Measurements from ENCODE around the gene OR8D4.
"Not testable (repeated sequence)": the region's sequence is repeated elsewhere in the genome, so short reads cannot be mapped to it uniquely, and the experiment has no call there.

Gene OR8D4
- total RNA-seq: 0 to 1.1 (median 0) reads per million in 17 experiments

DNA sequence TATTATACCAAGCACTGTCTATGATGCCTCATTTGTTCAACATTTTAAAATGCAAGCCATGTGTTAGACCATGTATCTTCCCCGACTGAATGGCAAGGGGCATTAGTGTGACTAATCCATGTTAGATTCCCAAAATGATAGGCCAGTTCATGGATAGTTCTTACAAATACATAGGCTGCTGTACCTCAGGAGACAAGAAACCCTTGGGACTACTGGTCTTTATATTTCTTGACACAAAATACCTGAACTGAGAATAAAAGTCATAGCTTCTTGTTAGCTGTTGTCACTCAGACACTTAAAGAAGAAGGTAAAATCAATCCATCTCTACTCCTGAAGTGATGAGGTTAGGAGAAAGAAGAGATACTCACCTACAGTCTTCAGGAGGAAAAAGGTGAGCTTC, at the start of gene OR8D4:
Gene OR8D4 (plus strand): TSS at position 301 of the 400 bp plus-strand sequence. CDS start 4,265 bp downstream, outside the sequence.
- no peak for DNase-seq

DNA sequence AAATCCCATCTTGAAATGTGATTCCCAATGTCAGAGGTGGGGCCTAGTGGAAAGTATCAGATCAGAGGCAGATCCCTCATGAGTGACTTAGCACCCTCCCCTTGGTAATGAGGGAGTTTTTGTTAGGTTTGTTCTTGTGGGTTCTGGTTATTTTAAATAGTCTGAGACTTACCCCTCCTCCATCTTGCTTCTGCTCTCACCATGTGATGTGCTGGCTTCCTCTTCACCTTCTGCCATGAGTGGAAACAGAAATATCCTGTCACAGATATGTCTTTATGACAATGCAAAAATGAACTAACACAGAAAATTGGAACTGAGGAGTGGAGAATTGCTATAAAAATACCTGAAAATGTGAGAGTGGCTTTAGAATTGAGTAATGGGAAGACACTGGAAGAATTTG, 49.6 kb upstream of the OR8D4 start:
- no peak for DNase-seq

DNA sequence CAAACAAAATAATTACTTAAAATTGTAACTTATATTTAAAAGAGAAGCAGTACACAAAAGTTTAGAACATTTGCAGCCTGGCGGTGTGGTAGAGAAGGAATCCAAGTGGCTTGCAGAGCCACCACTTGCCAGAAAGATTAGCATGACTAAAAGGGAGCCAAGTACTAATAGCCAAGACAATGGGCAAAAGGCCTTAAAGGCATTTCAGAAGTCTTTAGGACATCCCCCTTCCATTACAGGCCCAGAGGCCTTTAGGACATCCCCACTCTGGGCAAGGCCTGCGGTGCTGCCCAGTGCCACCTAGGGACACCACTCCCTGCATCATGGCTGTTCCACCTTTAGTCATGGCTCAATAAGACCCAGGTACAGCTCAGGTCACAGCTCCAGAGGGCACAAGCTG, 48.9 kb upstream of the OR8D4 start:
- DNase-seq: no peak

DNA sequence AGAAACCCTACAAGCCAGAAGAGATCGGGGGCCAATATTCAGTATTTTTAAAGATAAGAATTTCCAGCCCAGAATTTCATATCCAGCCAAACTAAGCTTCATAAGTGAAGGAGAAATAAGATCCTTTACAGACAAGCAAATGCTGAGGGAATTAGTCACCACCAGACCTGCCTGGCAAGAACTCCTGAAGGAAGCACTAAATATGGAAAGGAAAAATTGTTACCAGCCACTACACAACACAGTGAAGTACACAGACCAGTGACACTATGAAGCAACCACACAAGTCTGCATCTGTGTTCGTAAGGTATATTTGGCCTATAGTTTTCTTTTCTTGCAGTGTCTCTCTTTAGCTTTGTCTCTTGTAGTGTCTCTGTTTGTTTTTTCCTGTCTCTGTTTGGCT, 45.5 kb upstream of the OR8D4 start:
- no peak for DNase-seq

DNA sequence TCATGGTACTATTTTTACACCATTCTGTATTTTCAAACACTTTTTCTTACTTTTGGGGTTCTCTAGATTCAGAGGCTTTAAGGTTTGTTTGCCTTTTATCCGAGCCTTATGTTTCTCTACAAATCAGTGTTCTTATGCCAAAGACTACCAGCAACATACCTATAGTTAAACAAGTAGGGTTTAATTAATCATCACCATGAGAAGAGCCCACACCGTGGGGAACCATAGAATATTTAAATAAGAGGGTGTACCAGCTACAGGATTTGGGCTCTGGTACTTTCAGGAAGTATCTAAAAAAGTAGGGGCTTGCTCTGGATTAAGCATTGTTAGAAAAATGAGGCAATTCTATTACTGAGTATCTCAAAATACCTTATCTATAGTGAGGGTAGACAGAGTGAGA, 42.2 kb upstream of the OR8D4 start:
- no peak for DNase-seq

DNA sequence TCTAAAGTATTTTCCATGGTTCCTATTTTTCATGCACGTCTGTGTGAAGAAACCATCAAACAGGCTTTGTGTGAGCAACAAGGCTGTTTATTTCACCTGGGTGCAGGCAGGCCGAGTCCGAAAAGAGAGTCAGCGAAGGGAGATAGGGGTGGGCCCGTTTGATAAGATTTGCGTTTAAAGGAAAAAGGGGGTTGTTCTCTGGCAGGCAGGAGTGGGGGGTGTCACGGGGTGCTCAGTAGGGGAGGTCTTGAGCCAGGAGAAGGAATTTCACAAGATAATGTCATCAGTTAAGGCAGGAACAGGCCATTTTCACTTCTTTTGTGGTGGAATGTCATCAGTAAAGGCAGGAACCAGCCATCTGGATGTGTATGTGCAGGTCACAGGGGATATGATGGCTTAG, 36.7 kb upstream of the OR8D4 start:
- DNase-seq: not testable (repeated sequence)

DNA sequence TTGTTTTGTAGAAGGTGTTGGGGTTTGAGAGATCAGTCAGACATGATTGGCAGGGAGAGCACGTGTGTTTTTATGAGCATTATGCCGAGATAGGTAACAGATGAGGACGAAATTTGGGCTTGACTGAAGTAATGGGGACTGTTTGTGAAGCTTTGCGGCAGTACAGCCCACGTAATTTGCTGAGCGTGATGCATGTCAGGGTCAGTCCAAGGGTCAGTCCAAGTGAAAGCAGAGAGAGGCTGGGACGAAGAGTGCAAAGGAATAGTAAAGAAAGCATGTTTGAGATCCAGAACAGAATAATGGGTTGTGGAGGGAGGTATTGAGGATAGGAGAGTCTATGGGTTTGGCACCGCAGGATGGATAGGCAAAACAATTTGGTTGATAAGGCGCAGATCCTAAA, 34.2 kb upstream of the OR8D4 start:
- not testable (repeated sequence) for DNase-seq

DNA sequence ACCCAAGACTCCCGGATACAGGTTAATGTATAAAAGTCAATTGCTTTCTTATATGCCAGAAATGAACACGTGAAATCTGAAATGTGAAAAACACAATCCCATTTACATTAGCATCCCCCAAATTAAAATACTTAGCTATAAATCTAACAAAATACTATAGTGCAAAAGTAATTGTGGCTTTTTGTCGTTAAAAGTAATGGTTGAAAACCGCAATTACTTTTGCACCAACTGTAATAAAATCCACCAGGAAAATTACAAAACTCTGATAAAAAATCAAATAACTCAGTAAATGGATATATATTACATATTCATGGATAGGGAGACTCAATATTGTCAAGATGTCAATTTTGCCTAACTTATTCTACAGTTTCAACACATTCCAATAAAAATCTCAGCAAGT, 21.1 kb upstream of the OR8D4 start:
- DNase-seq: no peak

DNA sequence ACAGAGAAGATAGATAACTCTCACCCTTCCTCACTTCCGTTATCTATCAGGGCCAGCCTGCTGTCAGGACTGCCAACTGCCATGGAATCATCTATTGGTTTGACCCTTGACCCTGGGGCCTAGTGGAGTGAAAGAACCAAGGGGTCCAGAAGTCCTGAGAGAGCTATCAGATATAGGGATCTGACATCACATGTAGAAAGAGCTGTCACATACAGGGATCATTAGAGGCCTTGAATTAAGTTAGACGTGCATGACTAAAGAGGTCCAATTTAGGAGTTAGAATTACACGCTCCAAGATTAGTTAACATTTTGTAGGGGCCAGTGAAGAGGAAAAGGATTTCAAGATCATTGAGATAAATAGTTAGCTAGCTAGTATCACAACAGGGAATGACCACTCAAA, 16.4 kb upstream of the OR8D4 start, which contains the start of gene TMEM225:
Gene TMEM225 (minus strand): TSS at position 101 of the 400 bp plus-strand sequence. CDS start 245 bp downstream, outside the sequence.
- DNase-seq: no peak

DNA sequence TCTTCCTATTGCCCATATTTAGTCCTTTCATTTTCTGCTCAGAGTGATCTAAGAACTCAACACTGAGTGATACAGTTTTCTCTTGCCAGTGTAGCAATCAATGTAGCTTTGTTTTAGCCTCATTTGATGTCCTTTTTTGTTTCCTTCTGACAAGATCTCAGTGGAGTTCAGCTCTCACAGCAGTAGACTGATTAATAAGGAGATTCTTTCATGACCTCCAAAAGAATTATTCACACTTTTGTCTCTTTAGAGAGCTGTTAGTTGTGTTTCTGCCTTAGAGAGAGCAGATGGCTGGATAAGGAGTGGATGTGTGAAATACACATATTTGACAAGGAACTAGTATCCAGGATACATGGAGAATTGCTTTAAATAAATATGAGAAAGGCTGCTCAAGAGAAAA, 9.9 kb upstream of the OR8D4 start:
- DNase-seq: no peak

DNA sequence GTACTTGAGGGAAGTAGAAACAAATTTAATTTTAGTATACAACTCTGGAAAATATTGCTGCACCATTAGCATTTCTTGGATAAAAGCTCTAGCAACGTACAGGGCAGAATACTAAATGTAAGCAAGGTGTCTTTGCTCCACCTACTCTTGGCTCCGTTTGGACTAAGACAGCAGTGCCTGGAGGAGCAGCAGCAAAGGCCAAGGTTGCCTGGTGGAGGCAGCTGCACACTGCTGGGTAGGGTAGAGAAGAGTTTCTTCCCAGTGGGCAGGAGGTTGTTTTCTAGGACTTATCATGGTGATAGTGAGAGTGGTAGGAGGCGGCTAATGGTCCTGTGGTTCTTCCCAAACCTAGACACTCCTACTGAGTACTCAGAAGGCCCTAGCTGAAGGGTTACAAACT, 2.2 kb upstream of the OR8D4 start:
- DNase-seq: no peak

DNA sequence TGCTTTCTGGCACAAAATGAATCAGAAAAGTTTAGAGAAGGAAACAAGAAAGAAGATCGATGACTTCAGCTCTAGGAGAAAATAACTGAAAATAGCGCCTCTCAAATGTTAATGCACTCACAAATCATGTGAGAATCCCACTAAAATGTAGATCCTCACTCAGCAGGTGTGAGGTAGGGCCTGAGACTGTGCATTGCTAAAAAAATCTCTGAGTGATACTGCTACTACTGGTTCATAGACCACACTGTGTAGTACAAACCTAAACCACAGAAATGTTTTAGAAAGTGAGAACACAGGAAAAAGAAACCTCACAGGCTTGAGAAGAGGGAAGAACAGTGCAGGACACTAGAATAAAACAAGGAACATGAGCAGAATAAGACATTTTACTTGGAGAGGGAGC, 2.0 kb downstream of the OR8D4 start:
- DNase-seq: no peak

DNA sequence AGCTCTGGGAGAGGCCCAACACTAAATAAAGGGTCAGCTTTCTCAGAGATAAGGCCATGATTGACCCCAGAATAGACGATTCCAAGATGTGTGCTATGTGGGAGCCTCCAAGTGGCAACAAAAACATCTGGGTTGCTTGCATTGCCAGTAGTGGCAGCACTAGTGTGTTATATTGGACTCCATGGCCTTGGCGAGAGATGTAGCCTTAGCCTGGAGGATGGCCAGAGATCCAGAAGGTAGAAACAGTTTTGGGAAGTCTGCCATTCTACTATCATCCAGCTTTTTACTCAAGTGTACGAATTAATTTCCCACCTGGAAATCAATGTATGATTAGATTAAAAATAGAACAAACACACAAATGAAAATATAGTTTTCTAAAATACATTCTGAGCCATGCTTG, 3.0 kb downstream of the OR8D4 start:
- no peak for DNase-seq

DNA sequence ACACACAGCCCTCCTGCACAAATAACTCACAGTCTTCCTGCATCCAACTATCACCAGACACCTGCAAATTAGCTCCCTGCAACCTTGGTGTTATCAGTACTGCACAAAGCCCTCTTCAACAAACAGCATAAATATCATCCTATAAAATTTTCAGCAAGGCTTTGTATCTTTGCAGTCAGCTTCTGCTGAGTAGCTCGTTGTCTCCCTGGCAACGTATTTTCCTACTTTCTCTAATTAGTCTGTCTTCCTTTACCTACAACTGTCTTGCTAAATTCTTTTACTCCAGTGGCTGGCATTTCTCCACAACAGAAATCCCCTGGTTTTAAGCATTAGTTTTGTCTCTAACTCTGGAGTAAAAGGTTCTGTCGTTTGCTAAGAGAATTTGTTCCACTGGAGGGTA, 3.9 kb downstream of the OR8D4 start:
- no peak for DNase-seq

DNA sequence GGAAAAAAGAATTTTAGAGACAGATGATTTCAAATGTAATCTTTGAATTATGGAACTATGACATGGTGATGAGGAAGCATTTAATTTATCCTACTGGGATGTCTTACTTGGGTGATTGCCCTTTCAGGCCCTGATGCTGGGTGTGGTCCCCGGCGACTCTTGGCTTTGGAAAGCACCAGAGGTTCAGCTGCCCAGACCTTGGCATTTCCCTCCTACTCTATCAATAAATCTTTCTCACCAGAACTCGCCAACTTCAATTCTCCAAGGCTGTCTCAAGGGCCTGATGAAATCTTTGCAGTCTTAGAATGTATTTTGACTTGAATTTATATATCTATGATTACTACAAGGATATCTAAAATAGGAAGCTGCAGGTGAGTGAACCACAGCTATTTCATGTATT, 19.0 kb downstream of the OR8D4 start:
- no peak for DNase-seq

DNA sequence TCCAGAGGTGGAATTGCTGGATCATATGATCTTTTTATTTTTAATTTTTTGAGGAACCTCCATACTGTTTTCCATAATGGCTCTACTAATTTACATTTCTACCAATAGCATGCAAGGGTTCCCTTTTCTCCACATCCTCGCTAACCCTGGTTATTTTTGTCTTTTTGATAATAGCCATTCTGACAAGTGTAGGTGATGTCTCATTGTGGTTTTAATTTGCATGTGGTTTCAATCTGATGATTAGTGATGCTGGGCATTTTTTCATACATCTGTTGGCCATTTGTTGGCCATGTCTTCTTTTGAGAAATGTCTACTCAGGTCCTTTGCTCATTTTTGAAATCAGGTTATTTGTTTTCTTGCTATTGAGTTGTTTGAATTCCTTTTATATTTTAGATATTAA, 22.1 kb downstream of the OR8D4 start:
- no peak for DNase-seq

DNA sequence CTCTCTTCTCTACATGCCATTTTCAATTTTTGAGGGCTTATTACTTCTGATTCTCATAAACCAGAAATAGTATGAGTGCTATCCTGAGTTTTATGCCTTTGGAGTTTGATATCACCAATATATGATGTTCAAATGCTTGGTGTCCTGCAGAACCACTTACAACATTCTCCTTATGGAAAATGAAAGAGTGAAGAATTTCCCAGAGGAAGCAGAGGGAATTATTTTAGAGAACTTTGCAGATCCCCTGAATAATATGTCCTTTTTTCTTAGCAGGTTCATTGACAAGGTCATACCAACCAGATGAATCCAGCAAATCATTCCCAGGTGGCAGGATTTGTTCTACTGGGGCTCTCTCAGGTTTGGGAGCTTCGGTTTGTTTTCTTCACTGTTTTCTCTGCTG, 37.4 kb downstream of the OR8D4 start, which contains the start of gene OR4D5:
Gene OR4D5 (plus strand): TSS at position 301 of the 400 bp plus-strand sequence. CDS start 0 bp downstream, at position 301.
- no peak for DNase-seq

DNA sequence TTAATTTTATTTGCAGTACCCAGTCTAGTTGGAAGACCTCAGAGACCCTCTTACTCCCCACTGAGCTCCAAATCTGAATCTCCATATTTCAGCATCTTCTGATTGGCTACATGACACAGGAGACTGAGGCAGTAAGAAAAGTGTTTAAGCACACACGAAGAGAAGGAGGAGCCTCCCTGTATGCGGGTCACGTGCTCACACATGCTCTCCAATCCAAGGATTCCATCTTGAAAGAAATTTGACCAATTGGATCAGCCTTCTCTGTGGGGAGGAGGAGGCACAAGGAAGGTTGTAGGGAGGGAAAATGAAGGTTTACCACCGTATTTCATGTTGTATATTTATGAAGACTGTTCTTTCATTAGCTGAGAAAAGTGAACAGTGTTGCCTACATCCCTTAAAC, 40.4 kb downstream of the OR8D4 start:
- no peak for DNase-seq

DNA sequence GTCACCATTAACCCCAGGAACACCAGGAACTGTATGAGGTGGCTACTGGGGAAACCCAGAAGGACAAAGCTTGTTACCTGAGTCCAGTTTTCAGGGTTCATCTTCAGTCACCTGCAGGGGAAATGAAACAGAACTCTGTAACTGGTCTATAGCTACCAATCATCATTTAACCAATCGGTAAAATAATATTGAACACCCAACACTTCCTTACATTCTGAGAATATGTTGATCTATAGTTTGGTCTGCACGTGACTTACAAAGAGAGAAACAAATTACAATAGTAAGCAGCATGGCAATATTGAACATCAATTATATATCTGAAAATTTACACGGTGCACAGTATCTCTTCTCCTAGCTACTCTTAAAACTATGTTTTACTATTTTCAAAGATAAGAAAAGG, 41.8 kb downstream of the OR8D4 start, which contains the start of gene OR6T1:
Gene OR6T1 (minus strand): TSS at position 101 of the 400 bp plus-strand sequence. CDS start 0 bp downstream, at position 101.
- DNase-seq: no peak

DNA sequence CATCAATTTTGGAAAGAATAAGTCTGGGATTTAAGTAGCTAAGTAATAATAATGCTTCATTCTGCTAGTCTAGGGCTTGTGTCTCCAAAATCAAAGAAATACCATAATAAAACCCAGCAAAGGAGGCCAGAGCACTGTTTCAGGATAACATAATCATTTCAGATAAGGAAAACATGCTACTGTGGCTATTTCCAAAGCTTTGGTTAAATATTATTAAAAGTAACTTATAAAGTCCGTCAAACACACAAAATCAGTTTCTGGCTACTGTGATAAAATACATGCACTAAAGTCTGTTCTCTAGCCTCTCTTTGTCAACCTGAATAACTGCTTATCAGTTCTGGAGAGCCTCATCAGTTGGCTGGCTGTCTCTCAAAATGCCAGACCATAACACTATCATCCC, 43.2 kb downstream of the OR8D4 start:
- no peak for DNase-seq

DNA sequence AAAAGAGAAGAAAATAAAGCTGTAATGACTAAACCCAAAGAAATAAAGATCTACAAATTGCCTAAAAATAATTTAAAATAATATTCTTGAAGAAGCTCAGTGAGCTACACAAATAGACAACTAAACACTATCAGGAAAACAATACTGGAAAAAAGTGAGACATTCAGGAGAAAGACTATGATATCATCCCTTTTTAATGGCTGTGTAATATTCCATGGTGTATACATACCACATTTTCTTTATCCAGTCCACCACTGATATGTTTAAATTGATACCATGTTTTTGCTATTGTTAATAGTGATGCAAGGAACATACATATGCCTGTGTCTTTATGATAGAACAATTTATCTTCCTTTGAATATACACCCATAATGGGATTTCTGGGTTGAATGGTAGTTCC, 54.8 kb downstream of the OR8D4 start:
- no peak for DNase-seq
